Choroid plexus epithelial cell (primary cell): ENCODE measurements around the gene TTC39A.

Experiments
- DNase-seq: peaks from one replicate; pipeline ENCODE4 v3.0.0-alpha.2; 2010; ENCODE audit warnings: low read depth
- H3K4me3 ChIP-seq: 2 replicates; pipeline ENCODE4 v1.5.1; 2011; ENCODE audit warnings: low read depth, mild to moderate bottlenecking, control low read depth, low read length, moderate library complexity
- TF ChIP-seq, protein P1 (sequence below): conservative IDR thresholded peaks from 2 replicates; pipeline ENCODE4 v1.5.1; 2011; ENCODE audit warnings: low read depth, mild to moderate bottlenecking, control low read depth, inconsistent platforms, low read length, moderate library complexity

TTC39A gene

DNA sequence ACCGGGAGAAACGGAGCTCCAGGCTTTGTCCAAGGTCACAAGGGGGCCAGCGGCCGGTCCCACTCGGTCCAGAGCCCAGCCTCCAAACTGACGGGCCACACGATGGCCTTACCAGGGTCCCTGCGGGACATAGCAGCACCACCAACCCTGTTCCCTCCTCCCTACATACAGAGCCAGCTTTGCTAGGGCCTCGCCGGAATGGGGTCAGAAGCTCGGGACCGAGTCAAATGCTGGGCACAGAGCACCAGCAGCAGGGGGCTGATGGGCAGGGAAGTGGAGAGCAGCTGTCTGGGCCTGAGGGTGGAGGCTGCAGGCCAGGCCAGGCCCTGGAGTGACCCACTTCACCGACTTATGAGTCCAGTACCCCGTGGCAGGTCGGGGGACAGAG lies 14.9 kb upstream of the TTC39A start:
- TF ChIP-seq, protein P1, sequence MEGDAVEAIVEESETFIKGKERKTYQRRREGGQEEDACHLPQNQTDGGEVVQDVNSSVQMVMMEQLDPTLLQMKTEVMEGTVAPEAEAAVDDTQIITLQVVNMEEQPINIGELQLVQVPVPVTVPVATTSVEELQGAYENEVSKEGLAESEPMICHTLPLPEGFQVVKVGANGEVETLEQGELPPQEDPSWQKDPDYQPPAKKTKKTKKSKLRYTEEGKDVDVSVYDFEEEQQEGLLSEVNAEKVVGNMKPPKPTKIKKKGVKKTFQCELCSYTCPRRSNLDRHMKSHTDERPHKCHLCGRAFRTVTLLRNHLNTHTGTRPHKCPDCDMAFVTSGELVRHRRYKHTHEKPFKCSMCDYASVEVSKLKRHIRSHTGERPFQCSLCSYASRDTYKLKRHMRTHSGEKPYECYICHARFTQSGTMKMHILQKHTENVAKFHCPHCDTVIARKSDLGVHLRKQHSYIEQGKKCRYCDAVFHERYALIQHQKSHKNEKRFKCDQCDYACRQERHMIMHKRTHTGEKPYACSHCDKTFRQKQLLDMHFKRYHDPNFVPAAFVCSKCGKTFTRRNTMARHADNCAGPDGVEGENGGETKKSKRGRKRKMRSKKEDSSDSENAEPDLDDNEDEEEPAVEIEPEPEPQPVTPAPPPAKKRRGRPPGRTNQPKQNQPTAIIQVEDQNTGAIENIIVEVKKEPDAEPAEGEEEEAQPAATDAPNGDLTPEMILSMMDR, result no peak

DNA sequence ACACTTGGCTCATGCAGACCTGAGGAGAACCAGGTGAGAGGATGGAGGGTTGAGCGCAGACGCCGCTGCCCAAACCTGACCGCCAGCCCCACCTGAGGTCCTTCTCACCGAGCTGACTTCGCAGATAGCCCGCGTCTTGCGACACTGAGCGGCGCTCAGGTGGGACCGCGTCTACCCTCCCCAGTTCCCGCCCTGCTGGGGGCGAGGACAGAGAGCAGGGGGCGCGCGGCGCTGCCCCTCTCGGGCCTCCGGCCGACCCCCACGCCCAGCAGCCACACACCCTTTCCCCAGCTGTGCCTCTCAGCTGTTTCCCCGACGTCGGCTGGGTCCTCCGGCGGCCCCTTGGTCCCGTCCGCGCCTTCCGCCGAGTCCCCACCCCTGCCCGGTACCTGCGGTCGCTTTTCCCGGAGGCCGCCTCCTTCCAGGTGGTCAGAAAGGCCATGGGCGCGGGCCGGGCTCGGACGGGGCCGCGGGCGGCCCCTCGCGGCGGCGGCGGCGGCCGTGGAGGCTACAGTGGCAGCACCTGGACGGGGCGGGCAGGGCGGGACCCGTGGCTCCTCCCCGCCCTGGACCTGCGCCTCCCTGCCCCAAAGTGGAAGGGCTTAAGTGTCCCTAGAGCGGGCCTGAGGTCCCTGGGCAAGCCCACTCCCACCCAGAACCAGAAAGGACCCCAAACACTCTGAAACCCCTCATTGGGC lies 14.4 kb upstream of the TTC39A start:
- peak overlapping the region; percentile 29 for H3K4me3 ChIP-seq
- DNase-seq, result no peak

More for the DNA sequence above, 14.9 kb upstream of the TTC39A start:
- H3K4me3 ChIP-seq, result no peak overlapping the region
- DNase-seq, result no peak

GRCh38 chr1:51344276-51344601 lies 13.9 kb upstream of the TTC39A start:
- no peak for DNase-seq
- TF ChIP-seq, protein P1, result no peak
- no peak overlapping the region for H3K4me3 ChIP-seq

More for the DNA sequence above, 14.4 kb upstream of the TTC39A start:
- TF ChIP-seq, protein P1, result no peak

DNA sequence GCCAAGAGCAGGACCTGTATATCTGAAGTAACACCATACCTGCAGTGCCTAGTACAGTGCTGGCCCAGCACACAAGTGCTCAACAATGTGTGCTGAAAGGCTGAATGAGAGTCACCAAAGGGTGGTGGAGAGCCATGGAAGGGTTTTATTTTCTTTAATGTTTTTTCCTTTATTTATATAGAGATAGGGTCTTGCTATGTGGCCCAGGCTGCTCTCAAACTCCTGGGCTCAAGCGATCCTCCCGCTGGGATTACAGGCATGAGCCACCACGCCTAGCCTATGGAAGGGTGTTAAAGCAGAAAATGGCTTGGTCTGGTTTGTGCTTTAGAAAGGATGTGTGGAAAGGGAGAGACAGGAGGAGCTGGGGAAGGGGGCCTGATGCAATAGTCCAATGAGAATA lies 13.3 kb upstream of the TTC39A start:
- TF ChIP-seq, protein P1, result no peak
- no peak for DNase-seq
- H3K4me3 ChIP-seq, result no peak overlapping the region

DNA sequence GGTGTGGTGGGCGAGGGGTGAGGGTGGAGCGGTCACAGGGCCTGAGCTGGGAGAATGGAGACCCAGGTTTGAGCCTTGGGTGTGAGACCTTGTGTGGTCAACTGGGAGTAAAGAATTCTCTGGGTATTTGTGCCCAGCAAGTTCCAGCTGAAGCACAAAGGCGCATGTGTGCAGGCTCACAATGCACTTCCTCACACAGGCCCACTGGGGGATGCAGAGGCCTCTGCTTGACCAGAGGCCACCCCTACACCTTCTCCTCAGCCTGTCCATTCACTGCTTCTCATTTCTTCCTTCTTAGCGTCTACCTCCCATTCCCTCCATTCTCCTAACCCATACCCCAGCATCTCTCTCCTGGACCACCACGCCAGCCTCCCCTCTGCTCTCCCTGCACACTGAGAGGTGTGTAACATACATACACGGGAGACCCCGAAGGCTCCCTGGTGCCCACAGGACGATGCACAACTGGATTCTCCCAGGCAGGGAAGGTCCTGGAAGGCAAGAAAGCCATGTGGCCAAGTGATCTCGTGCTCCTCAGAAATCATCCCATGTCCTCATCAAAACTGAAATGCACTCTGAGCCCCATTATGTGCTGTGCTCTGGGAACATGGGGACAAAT lies 12.3 kb upstream of the TTC39A start:
- no peak for DNase-seq
- TF ChIP-seq, protein P1, result no peak
- H3K4me3 ChIP-seq, result no peak overlapping the region

- H3K4me3 ChIP-seq, result no peak overlapping the region
- no peak for DNase-seq
- TF ChIP-seq, protein P1, result peak; percentile 22
These were observed 11.6 kb upstream of the TTC39A start for GRCh38 chr1:51341876-51342496.

- no peak overlapping the region for H3K4me3 ChIP-seq
- no peak for DNase-seq
- TF ChIP-seq, protein P1, result no peak
These were observed 10.0 kb upstream of the TTC39A start for GRCh38 chr1:51340380-51340779.
